Cardiac fibroblast (primary cell): ENCODE data around the gene PLXNA2.

Experiments used
- DNase-seq, 2 donors: peaks; one replicate each; pipeline versions ENCODE4 v3.0.0 to v3.0.0-alpha.2; 2010; ENCODE audit warnings: low read depth in 2 of 2
- H3K4me3 ChIP-seq, 2 donors: replicated peaks in 1 of 2; 1 replicate in 1 of 2; 2 replicates in 1 of 2; pipeline ENCODE4 v1.5.1; 2011; ENCODE audit warnings: low read depth in 2 of 2, low read length in 2 of 2, mild to moderate bottlenecking in 2 of 2, moderate library complexity in 1 of 2
- CTCF ChIP-seq: IDR thresholded peaks from one replicate; pipeline ENCODE4 v1.5.1; 2011; ENCODE audit warnings: low read depth, mild to moderate bottlenecking, low read length, inconsistent platforms

Gene PLXNA2

DNA sequence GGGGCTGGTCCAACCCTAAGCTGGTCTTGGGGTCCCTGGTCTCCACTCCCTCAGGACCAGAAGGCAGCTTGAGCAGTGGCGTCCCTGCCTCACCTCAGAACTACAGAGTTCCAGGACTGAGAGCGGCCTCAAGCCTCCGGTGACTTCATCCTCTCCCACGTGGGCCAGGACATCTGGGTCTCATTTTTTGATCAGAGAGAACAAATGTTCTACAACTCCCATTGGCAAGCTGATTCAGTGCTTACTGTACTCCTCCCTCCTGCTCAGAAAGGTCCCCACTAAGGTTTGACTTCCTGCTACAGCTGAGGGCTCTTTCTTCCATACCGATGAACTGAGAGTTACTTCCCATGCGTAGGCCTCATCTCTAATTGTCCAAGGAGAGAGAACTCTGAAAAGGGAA lies 78.5 kb downstream of the PLXNA2 start:
- TF ChIP-seq CTCF = no peak
- peak in 1 of 2 donors; percentile 77 for DNase-seq
- no peak overlapping the region for H3K4me3 ChIP-seq

DNA sequence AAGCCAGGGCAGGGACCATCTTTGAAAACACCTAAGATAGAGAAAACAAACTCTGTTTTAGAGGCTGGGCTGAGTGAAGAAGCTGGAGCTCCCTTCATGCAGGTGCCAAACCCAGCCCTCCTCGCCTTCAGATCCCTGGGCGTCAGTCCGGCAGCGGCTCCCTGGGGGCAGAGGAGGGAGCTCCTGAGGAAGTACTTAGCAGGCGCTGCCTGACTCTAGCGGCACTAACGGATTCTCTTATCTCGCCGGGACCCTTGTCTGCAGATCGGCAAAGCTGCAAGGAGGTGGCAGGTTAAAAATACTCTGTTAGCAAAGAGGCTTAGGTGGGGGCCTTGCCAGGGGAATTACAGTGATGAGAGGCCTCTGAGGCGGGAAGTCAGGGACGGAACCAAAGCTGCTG lies 79.6 kb downstream of the PLXNA2 start:
- TF ChIP-seq CTCF = no peak
- H3K4me3 ChIP-seq = no peak overlapping the region
- DNase-seq = no peak

GRCh38 chr1:208163539-208163938 lies 80.6 kb downstream of the PLXNA2 start:
- H3K4me3 ChIP-seq = no peak overlapping the region
- TF ChIP-seq CTCF = no peak
- DNase-seq = no peak

DNA sequence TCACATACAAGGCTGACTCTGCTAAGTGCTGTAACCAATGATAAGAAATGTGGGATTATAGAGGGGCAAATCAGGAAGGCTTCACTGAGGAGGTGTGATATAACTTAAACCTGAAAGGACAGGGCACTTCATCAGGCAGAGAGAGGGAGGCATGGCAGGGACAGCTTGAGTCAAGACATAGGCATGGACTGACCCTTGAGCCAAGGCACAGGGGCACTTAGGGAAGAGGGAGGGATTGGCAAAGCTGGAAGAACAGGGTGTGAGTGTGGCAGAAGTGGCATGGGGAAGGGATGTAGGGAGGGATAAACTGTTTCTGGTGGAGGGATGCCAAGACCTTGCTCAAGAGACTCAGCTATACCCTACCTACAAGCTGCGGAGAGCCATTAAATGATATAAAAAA lies 81.3 kb downstream of the PLXNA2 start:
- DNase-seq = no peak
- no peak for TF ChIP-seq CTCF
- no peak overlapping the region for H3K4me3 ChIP-seq

DNA sequence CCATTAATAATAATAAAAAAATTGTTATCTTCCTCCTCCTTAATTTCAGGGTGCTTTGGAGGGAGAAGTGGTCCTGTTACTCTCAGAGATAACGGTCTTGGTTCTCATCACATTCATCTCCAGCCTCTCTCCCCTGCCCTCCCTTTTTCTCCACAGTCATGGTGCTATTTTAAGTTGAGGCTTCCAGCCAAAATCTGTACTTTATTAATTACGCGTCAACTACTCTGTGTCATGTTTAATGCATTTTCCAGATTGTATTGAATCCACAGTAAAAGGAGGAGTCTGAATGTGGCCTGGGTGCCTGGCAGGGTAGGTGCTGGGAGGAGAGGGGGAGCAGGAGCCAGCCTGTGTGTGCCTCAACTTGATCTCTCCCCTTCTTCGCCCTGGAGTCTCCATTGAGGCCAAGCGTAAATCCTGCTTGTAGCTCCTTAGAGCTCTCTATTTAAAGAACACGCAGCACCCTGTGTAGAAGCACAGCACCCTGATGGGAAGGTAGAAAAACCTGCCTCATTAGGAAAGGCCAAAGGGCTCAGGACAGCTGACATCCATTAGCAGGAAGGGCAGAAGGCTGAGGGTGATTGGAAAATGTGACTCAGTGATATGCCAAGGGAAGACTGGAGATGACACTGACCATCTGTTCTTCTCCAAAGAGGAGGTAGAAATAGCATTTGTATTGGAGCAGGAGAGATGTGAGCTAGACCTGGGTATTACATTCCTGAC lies 82.4 kb downstream of the PLXNA2 start:
- H3K4me3 ChIP-seq = no peak overlapping the region
- no peak for TF ChIP-seq CTCF
- no peak for DNase-seq

DNA sequence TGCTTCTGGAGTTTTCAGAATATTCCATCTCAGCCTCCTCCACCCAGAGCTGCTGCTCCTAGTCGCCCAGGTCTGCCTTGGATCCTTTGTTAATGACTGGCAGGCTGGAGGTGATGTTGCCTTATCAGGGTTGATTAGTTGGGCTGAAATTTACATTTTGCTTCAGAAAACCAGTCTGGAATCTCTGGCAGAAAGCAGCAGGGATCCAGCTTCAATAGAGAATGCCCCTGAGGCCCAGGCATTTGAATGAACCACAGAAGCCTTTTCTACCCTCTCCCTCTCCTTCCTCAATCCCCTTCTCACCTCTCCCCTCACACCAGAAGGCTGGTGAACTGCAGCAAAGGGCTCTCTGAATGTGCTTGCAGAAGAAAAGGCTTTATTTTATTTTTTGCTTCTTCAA lies 83.2 kb downstream of the PLXNA2 start:
- TF ChIP-seq CTCF = no peak
- no peak overlapping the region for H3K4me3 ChIP-seq
- DNase-seq = no peak
